Measurements from ENCODE around the gene MRC1.

Gene MRC1

GRCh38 chr10:17817316-17817715 is 8.2 kb downstream of the MRC1 start:
- Histone ChIP-seq H3K4me3 (ENCODE audit: low read depth, low read length) (no peak overlapping the region), H3K9me3 (ENCODE audit: control insufficient read depth, insufficient read depth, low read depth, low read length) (no peaks in the 10 kb centered on the region), H3K27ac (ENCODE audit: extremely low read depth, low read depth, low read length) (no peak overlapping the region), H3K4me1 (ENCODE audit: control insufficient read depth, insufficient read depth, low read length) (no peaks in the 10 kb centered on the region), H3K36me3 (ENCODE audit: control insufficient read depth in 2 of 2, insufficient read depth in 1 of 2, low read length in 2 of 2) (no peaks in the 10 kb centered on the region)
- no peak for TF ChIP-seq ZNF133 (tag by site-specific recombination; IDR thresholded peaks at IDR 0.05)
- TF ChIP-seq ZNF501 (tag by site-specific recombination; IDR thresholded peaks at IDR 0.05): no peak
- no peak for TF ChIP-seq ZNF514 (tag by site-specific recombination; IDR thresholded peaks at IDR 0.05)
- TF ChIP-seq ZNF677 (tag by site-specific recombination; IDR thresholded peaks at IDR 0.05): no peak
- no peak for TF ChIP-seq GFI1B (tag by site-specific recombination; IDR thresholded peaks at IDR 0.05)
- TF ChIP-seq ZBTB44 (tag by site-specific recombination; IDR thresholded peaks at IDR 0.05): no peak
- TF ChIP-seq GLI4 (tag by site-specific recombination; IDR thresholded peaks at IDR 0.05): no peak
- TF ChIP-seq ZNF16 (tag by site-specific recombination; IDR thresholded peaks at IDR 0.05; ENCODE audit: low read depth): no peak
- no peak for TF ChIP-seq ZBTB11 (tag by site-specific recombination; conservative IDR thresholded peaks at IDR 0.05; ENCODE audit: low read depth)
- TF ChIP-seq ZBTB21 (tag by site-specific recombination; IDR thresholded peaks at IDR 0.05): no peak
- no peak for TF ChIP-seq ZNF529 (tag by site-specific recombination; IDR thresholded peaks at IDR 0.05; ENCODE audit: insufficient replicate concordance)
- POLR2A ChIA-PET: no interaction called here
- CTCF ChIA-PET: interaction anchor here (0.5 kb wide), 1 partner anchor 990 kb away, joined by 3 read pairs; no protein-coding TSS in a partner anchor

GRCh38 chr10:17817790-17818189 is 8.6 kb downstream of the MRC1 start:
- no peak overlapping the region for H3K27ac ChIP-seq (ENCODE audit: extremely low read depth, low read depth, low read length)

More at GRCh38 chr10:17817790-17818189, 8.6 kb downstream of the MRC1 start:
- H3K36me3 ChIP-seq (ENCODE audit: control insufficient read depth in 2 of 2, insufficient read depth in 1 of 2, low read length in 2 of 2): no peaks in the 10 kb centered on the region
- TF ChIP-seq ZNF701 (tag by site-specific recombination; IDR thresholded peaks at IDR 0.05) (no peak), ZNF776 (tag by site-specific recombination; IDR thresholded peaks at IDR 0.05; ENCODE audit: borderline replicate concordance) (no peak), GLIS1 (tag by site-specific recombination; IDR thresholded peaks at IDR 0.05) (no peak), PRDM6 (tag by site-specific recombination; IDR thresholded peaks at IDR 0.05) (no peak), ZNF404 (tag by site-specific recombination; IDR thresholded peaks at IDR 0.05) (no peak), ZNF335 (tag by site-specific recombination; conservative IDR thresholded peaks at IDR 0.05) (no peak), ZNF280C (tag by site-specific recombination; IDR thresholded peaks at IDR 0.05) (no peak), ZNF521 (tag by site-specific recombination; IDR thresholded peaks at IDR 0.05) (no peak), ZNF157 (tag by site-specific recombination; IDR thresholded peaks at IDR 0.05) (no peak), KLF16 (tag by site-specific recombination; IDR thresholded peaks at IDR 0.05) (no peak), ZNF26 (tag by site-specific recombination; IDR thresholded peaks at IDR 0.05) (no peak), GLI4 (tag by site-specific recombination; IDR thresholded peaks at IDR 0.05) (no peak), ZNF585B (tag by site-specific recombination; IDR thresholded peaks at IDR 0.05) (no peak), MEIS1 (CRISPR knock-in tag; IDR thresholded peaks at IDR 0.05; ENCODE audit: borderline replicate concordance) (no peak)
- ChIA-PET POLR2A (no interaction called here), CTCF (interaction anchor here (0.5 kb wide), 1 partner anchor 990 kb away, joined by 3 read pairs; no protein-coding TSS in a partner anchor)
- no peak overlapping the region for H3K4me3 ChIP-seq (ENCODE audit: low read depth, low read length)
- H3K4me1 ChIP-seq (ENCODE audit: control insufficient read depth, insufficient read depth, low read length): no peaks in the 10 kb centered on the region
- no peaks in the 10 kb centered on the region for H3K9me3 ChIP-seq (ENCODE audit: control insufficient read depth, insufficient read depth, low read depth, low read length)

Data from HEK293 (cell line).